ENCODE results near the gene PPP6R3. TPM values are rescaled to one million over a fixed set of nuclear protein-coding genes. Genes with fewer than 3 reads are reported as not detected.
A peak's percentile ranks its signal among the peaks of the same experiment; 100 is the strongest.

Gene PPP6R3
- total RNA-seq, 1 donor from 2014 or later: 115 TPM

DNA sequence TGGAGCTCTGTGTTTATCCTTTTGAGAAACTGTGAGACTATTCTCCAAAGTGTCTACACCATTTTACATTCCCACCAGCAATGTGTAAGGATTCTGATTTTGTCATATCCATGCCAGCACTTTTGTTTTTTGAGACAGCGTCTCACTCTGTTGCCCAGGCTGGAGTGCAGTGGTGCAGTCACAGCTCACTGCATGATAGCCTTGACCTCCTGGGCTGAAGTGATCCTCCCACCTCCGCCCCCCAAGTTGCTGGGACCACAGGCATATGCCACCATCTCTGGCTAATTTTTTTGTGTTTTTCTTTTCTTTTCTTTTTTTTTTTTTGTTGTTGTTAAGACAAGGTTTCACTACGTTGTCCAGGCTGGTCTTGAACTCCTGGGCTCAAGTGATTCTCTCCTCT is 35.3 kb downstream of the PPP6R3 start:
- H3K27ac Mint-ChIP-seq (ENCODE audit: unreplicated experiment): no peak overlapping the region

DNA sequence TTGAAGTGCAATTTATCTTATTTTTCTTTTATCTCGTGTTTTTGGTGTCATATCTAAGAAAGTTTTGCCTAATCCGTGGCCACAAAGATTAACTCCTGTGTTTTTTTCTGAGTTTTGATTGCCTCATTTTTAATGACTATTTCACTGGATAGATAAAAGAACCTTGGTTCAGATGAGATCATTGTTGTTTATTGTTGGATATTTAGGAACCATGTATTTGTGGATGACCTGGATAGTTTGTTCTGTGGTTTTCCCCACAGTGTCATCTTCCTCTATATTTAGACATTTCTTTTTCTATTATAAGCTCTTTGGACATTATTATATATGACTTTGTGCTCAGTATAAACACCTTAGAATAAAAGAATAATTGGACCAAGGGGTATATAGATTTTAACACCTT is 37.2 kb downstream of the PPP6R3 start:
- H3K36me3 Mint-ChIP-seq (ENCODE audit: low read depth, unreplicated experiment): no peaks in the 10 kb centered on the region
- peak overlapping the region; percentile 7 for H3K4me3 Mint-ChIP-seq (ENCODE audit: unreplicated experiment)
- DNase-seq (ENCODE audit: low spot score): no peak
- H3K27me3 Mint-ChIP-seq (ENCODE audit: unreplicated experiment): peaks cover 3% of the 10 kb centered on the region
- H3K9me3 Mint-ChIP-seq (ENCODE audit: unreplicated experiment): no peaks in the 10 kb centered on the region
- TF ChIP-seq, protein P1, sequence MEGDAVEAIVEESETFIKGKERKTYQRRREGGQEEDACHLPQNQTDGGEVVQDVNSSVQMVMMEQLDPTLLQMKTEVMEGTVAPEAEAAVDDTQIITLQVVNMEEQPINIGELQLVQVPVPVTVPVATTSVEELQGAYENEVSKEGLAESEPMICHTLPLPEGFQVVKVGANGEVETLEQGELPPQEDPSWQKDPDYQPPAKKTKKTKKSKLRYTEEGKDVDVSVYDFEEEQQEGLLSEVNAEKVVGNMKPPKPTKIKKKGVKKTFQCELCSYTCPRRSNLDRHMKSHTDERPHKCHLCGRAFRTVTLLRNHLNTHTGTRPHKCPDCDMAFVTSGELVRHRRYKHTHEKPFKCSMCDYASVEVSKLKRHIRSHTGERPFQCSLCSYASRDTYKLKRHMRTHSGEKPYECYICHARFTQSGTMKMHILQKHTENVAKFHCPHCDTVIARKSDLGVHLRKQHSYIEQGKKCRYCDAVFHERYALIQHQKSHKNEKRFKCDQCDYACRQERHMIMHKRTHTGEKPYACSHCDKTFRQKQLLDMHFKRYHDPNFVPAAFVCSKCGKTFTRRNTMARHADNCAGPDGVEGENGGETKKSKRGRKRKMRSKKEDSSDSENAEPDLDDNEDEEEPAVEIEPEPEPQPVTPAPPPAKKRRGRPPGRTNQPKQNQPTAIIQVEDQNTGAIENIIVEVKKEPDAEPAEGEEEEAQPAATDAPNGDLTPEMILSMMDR (IDR thresholded peaks at IDR 0.05; ENCODE audit: unreplicated experiment): no peak
- H3K4me1 Mint-ChIP-seq (ENCODE audit: unreplicated experiment): peaks cover 31% of the 10 kb centered on the region
- no peak overlapping the region for H3K27ac Mint-ChIP-seq (ENCODE audit: unreplicated experiment)

More for the DNA sequence above, 35.3 kb downstream of the PPP6R3 start:
- no peak overlapping the region for H3K4me3 Mint-ChIP-seq (ENCODE audit: unreplicated experiment)
- TF ChIP-seq, protein P1 (IDR thresholded peaks at IDR 0.05; ENCODE audit: unreplicated experiment): no peak
- H3K4me1 Mint-ChIP-seq (ENCODE audit: unreplicated experiment): peaks cover 23% of the 10 kb centered on the region
- H3K27me3 Mint-ChIP-seq (ENCODE audit: unreplicated experiment): peaks cover 3% of the 10 kb centered on the region
- no peaks in the 10 kb centered on the region for H3K36me3 Mint-ChIP-seq (ENCODE audit: low read depth, unreplicated experiment)
- no peak for DNase-seq (ENCODE audit: low spot score)
- H3K9me3 Mint-ChIP-seq (ENCODE audit: unreplicated experiment): no peaks in the 10 kb centered on the region

DNA sequence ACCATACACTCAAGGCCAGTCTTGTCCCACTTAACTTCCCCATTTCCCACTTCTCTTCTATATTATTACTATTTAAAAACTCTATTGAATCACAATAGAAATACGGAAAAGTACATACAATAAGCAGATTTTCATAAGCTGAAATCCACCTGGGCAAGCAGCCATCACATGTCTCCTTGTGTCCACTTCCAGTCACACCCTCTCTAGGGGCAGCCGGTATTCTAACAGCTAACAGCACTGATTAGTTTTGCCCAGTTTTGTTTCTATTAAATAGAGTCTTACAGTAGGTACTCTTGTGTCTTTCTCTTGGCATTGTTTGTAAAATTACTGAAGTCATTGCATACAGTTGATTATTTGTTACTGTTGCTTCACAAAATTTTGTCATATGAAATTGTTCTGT is 37.8 kb downstream of the PPP6R3 start:
- Mint-ChIP-seq H3K27ac (ENCODE audit: unreplicated experiment) (peak overlapping the region; percentile 26), H3K9me3 (ENCODE audit: unreplicated experiment) (no peaks in the 10 kb centered on the region), H3K4me1 (ENCODE audit: unreplicated experiment) (peaks cover 35% of the 10 kb centered on the region), H3K27me3 (ENCODE audit: unreplicated experiment) (peaks cover 3% of the 10 kb centered on the region), H3K36me3 (ENCODE audit: low read depth, unreplicated experiment) (no peaks in the 10 kb centered on the region), H3K4me3 (ENCODE audit: unreplicated experiment) (no peak overlapping the region)
- TF ChIP-seq, protein P1 (IDR thresholded peaks at IDR 0.05; ENCODE audit: unreplicated experiment): no peak
- no peak for DNase-seq (ENCODE audit: low spot score)

DNA sequence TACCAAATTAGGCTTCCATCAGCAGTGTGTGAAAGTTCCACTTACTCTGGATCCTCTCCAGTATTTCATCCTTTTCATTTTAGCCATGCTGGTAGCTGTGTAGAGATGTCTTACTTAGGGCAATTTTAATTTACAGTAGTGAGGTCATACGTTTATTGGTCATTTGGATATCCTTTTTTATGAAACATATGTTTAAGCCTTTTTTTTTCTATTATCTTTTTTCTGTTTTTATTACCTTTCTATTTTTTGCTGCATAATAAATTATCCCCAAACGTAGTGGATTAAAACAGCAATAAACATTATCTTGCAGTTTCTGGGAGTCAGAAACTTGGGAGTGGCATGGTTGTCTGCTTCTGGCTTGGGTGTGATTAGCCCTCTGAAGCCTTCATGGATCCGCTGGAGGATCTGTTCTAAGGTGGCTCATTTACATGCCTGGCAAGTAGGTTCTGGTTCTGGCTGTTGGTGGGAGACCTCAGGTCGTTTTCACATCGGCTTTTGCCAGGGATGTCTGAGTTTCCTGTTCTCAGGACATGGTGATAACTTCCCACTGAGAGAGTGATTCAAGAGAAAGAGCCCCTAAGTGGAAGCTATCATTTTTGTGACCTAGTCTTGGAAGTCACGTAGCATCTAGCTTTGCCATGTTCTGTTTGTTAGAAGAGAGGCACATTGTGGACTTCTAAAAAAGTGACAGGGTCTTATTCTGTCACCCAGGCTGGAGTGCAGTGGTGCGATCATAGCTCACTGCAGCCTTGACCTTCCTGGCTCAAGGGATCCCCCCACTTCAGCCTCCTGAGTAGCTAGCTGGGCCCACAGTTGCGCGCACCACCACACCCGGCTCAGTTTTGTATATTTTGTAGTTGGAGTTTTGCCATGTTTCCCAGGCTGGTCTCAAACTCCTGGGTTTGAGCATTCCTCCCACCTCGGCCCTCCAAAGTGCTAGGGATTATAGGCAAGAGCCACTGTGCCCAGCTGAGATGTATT is 38.6 kb downstream of the PPP6R3 start:
- no peak overlapping the region for H3K4me3 Mint-ChIP-seq (ENCODE audit: unreplicated experiment)
- no peaks in the 10 kb centered on the region for H3K9me3 Mint-ChIP-seq (ENCODE audit: unreplicated experiment)
- H3K4me1 Mint-ChIP-seq (ENCODE audit: unreplicated experiment): peaks cover 41% of the 10 kb centered on the region
- TF ChIP-seq, protein P1 (IDR thresholded peaks at IDR 0.05; ENCODE audit: unreplicated experiment): no peak
- peaks cover 3% of the 10 kb centered on the region for H3K27me3 Mint-ChIP-seq (ENCODE audit: unreplicated experiment)
- DNase-seq (ENCODE audit: low spot score): no peak
- H3K27ac Mint-ChIP-seq (ENCODE audit: unreplicated experiment): peak overlapping the region; percentile 72
- no peaks in the 10 kb centered on the region for H3K36me3 Mint-ChIP-seq (ENCODE audit: low read depth, unreplicated experiment)

DNA sequence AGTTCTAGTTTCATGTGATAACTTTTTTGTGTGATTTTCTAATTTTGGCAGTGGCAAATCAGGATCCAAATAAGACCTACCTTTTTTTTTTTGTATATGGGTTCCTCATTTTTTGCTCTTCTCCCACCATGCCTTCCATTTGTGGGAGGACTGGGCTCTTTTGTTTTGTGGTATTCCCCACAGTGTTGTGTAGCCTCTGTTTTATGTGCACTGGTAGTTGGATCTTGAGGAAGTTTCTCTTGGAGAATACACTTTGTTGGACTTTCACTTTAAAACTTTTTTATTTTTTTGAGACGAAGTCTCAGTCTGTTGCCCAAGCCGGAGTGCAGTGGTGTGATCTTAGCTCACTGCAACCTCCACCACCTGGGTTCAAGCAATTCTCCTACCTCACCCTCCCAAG is 39.7 kb downstream of the PPP6R3 start:
- TF ChIP-seq, protein P1 (IDR thresholded peaks at IDR 0.05; ENCODE audit: unreplicated experiment): no peak
- no peaks in the 10 kb centered on the region for H3K36me3 Mint-ChIP-seq (ENCODE audit: low read depth, unreplicated experiment)
- peaks cover 49% of the 10 kb centered on the region for H3K4me1 Mint-ChIP-seq (ENCODE audit: unreplicated experiment)
- peaks cover 3% of the 10 kb centered on the region for H3K27me3 Mint-ChIP-seq (ENCODE audit: unreplicated experiment)
- H3K4me3 Mint-ChIP-seq (ENCODE audit: unreplicated experiment): no peak overlapping the region
- peak overlapping the region; percentile 21 for H3K27ac Mint-ChIP-seq (ENCODE audit: unreplicated experiment)
- no peaks in the 10 kb centered on the region for H3K9me3 Mint-ChIP-seq (ENCODE audit: unreplicated experiment)
- no peak for DNase-seq (ENCODE audit: low spot score)
